Nephron (organoid): ENCODE results near the gene CYP51A1.

ENCODE experiments used
- H3K27ac Mint-ChIP-seq, 3 experiments: 2 replicates each; pipeline ENCODE4 v1.8.0; 2020; ENCODE audit warnings: mixed read lengths in 3 of 3, mild to moderate bottlenecking in 2 of 3, moderate library complexity in 1 of 3
- H3K27me3 Mint-ChIP-seq: 2 replicates; pipeline ENCODE4 v1.8.0; 2021; ENCODE audit warnings: low read depth, mild to moderate bottlenecking, moderate library complexity, mixed read lengths
- H3K36me3 Mint-ChIP-seq: 2 replicates; pipeline ENCODE4 v1.8.0; 2020; ENCODE audit warnings: low read depth, mixed read lengths
- H3K4me1 Mint-ChIP-seq: 2 replicates; pipeline ENCODE4 v1.8.0; 2020; ENCODE audit warnings: mixed read lengths
- H3K4me3 Mint-ChIP-seq, 3 experiments: 2 replicates each; pipeline ENCODE4 v1.8.0; 2020; ENCODE audit warnings: mild to moderate bottlenecking in 3 of 3, mixed read lengths in 3 of 3, moderate library complexity in 2 of 3
- H3K9me3 Mint-ChIP-seq: 2 replicates; pipeline ENCODE4 v1.8.0; 2020; ENCODE audit warnings: mixed read lengths
- CTCF ChIP-seq, 3 experiments: fragments of 200-600 bp; sonication (generic); IDR thresholded peaks; one replicate each; pipeline ENCODE4 v1.5.0; 2021; ENCODE audit warnings: antibody characterized with exemption in 3 of 3; ENCODE audit not compliant: unreplicated experiment in 3 of 3

The CYP51A1 gene

DNA sequence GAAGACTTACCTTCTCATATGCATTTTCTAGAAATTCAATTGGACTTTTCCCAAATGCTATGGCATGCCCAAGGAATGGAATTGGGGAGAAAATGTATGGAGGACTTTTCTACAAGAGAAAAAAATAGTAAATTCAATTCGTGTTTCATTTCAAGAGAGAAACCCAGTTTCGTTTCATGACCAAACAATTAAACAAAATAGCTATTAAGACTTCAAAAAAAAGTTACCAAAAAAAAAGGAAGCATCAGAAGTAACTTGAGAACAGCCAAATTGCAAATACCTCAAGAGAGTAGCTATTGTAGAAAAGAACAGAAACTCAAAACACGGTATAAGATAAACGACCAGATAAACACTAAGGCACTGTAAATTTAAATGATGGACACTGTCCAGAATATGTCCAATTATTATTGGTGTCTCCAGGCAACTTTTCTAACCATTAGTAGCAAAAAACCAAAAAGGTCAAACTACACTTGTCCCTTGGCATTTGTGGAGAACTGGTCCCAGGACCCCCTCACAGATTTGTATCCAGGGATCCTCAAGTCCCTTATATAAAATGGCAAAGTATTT lies 2.4 kb downstream of the CYP51A1 start:
- Mint-ChIP-seq H3K27me3 (no peaks in the 10 kb centered on the region), H3K36me3 (peaks cover 40% of the 10 kb centered on the region), H3K9me3 (no peaks in the 10 kb centered on the region), H3K4me1 (peaks cover 44% of the 10 kb centered on the region), H3K4me3 (peak overlapping the region; percentile 59 to 77 (median 77)), H3K27ac (no peak overlapping the region)
- TF ChIP-seq CTCF (IDR thresholded peaks at IDR 0.05; ENCODE audit: unreplicated experiment in 3 of 3) = no peak

DNA sequence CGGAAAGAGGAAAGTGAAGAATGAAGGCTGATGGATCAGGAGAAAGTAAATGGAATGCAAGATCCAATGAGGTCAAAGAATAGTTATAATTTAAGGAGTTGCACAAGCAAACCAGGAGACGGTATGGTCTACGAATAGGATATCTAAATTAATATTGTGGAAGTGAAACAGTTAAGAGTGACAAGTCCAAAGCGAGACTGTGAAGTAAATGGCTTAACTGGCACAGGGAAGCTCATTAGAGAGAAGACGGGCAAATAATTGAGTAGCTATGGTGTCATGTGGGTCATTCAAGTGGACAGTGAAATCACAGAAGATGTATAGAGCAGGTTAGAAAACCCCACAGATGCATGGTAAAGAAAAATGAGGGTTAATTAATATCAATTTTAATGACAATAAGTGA lies 3.2 kb downstream of the CYP51A1 start:
- Mint-ChIP-seq H3K9me3 (no peaks in the 10 kb centered on the region), H3K36me3 (peaks cover 48% of the 10 kb centered on the region), H3K27me3 (no peaks in the 10 kb centered on the region), H3K27ac (no peak overlapping the region), H3K4me3 (peak overlapping the region; percentile 28 to 68 (median 36)), H3K4me1 (peaks cover 43% of the 10 kb centered on the region)
- TF ChIP-seq CTCF (IDR thresholded peaks at IDR 0.05; ENCODE audit: unreplicated experiment in 3 of 3) = no peak

DNA sequence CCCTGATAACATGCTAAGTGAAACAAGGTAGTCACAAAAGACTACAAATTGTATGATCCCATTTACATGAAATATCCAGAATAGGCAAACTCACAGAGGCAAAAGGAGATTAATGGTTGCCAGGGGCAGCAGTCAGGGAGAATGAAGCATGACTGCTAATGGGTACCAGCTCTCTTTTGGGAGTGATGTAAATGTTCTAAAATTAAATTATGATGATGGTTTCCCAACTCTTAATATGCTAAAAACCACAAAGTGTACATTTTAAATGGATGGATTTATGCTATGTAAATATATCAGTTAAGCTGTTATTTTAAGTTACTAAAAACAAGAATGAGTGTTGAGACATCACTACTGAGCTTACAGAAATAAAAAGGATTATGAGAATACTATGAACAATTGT lies 12.6 kb downstream of the CYP51A1 start:
- no peaks in the 10 kb centered on the region for H3K27me3 Mint-ChIP-seq
- no peak overlapping the region for H3K4me3 Mint-ChIP-seq
- peaks cover 5% of the 10 kb centered on the region for H3K4me1 Mint-ChIP-seq
- H3K9me3 Mint-ChIP-seq = peaks cover 5% of the 10 kb centered on the region
- H3K27ac Mint-ChIP-seq = no peak overlapping the region
- peaks cover 88% of the 10 kb centered on the region for H3K36me3 Mint-ChIP-seq
- no peak for TF ChIP-seq CTCF (IDR thresholded peaks at IDR 0.05; ENCODE audit: unreplicated experiment in 3 of 3)

DNA sequence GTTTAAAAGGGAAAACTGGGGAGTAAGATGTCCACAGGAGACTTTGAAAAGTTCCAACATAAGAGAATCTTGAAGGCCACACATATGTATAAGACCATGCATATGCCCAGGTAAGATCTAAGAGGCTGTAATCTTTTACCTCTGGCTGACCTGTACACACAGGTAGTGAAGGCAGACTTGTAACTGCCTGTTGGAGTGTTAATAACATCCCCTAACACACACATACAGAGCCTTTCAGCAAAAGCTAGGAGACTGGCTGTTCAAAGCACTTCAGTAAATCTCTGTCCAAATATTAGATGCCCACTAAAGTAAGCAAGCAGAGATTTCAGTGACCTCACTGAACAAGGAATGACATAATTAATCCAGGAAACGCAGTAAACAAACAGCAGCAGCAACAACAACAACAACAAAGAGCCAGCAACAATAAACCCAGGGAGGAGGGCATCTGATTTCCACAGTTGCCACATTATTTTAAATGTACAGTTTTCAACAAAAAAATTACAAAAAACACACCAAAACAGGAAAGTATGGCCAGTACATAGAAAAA lies 15.0 kb downstream of the CYP51A1 start:
- no peak overlapping the region for H3K4me3 Mint-ChIP-seq
- H3K27me3 Mint-ChIP-seq = no peaks in the 10 kb centered on the region
- TF ChIP-seq CTCF (IDR thresholded peaks at IDR 0.05; ENCODE audit: unreplicated experiment in 3 of 3) = no peak
- H3K27ac Mint-ChIP-seq = peak overlapping the region in 1 of 3 experiments; percentile 50
- H3K36me3 Mint-ChIP-seq = peaks cover 91% of the 10 kb centered on the region
- H3K9me3 Mint-ChIP-seq = peaks cover 5% of the 10 kb centered on the region
- H3K4me1 Mint-ChIP-seq = peaks cover 5% of the 10 kb centered on the region

DNA sequence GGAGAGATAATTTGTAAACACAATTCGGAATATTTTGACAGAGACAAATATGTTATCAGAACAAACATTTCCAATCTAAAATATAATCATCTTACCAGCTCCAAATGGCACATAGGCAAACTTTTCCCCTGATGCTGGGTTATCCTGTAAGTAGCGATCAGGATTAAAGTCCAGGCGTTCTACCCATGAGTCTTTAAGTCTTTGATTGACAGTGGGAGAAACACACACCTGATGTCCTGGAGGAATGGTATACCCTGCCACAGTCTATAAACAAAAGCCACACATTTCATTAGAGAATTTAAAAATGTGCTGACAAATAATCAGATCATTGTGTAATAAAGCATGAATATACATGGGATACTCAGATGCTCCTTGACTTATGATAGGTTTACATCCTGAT lies 17.3 kb downstream of the CYP51A1 start:
- peaks cover 88% of the 10 kb centered on the region for H3K36me3 Mint-ChIP-seq
- no peak overlapping the region for H3K27ac Mint-ChIP-seq
- no peaks in the 10 kb centered on the region for H3K27me3 Mint-ChIP-seq
- H3K4me3 Mint-ChIP-seq = no peak overlapping the region
- TF ChIP-seq CTCF (IDR thresholded peaks at IDR 0.05; ENCODE audit: unreplicated experiment in 3 of 3) = no peak
- peaks cover 5% of the 10 kb centered on the region for H3K4me1 Mint-ChIP-seq
- peaks cover 5% of the 10 kb centered on the region for H3K9me3 Mint-ChIP-seq

DNA sequence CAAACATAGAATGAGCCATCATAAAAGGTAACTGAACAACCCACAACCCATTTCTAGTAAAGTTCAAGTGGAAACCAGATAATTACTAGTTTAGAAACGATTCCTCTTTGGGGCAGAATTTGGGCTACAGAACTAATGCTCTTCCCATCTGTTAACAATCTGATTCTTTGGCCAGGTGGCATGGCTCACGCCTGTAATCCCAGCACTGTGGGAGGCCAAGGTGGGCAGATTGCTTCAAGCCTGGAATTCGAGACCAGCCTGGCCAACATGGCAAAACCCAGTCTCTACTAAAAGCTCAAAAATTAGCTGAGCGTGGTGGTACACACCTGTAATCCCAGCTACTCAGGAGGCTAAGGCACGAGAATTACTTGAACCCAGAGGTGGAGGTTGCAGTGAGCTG lies 18.5 kb downstream of the CYP51A1 start:
- no peak overlapping the region for H3K4me3 Mint-ChIP-seq
- peaks cover 2% of the 10 kb centered on the region for H3K9me3 Mint-ChIP-seq
- H3K4me1 Mint-ChIP-seq = peaks cover 5% of the 10 kb centered on the region

More for the DNA sequence above, 18.5 kb downstream of the CYP51A1 start:
- no peak for TF ChIP-seq CTCF (IDR thresholded peaks at IDR 0.05; ENCODE audit: unreplicated experiment in 3 of 3)
- H3K27me3 Mint-ChIP-seq = no peaks in the 10 kb centered on the region
- peaks cover 82% of the 10 kb centered on the region for H3K36me3 Mint-ChIP-seq
- no peak overlapping the region for H3K27ac Mint-ChIP-seq
